SK-N-SH (cell line): ENCODE results near the gene KCNJ11. TPM values are rescaled to one million over a fixed set of nuclear protein-coding genes. Genes with fewer than 3 reads are reported as not detected.

Experiments
- CTCF ChIA-PET: fragments of 300-600, 350-600 bp; formaldehyde crosslinking; extraction: SDS; loops from one replicate; lab custom pipeline; 2021; lab: Yijun Ruan, JAX
- POLR2A ChIA-PET: fragments of 350-600 bp; sonication (Branson Sonifier 250); formaldehyde crosslinking; extraction: SDS; loops from one replicate; lab custom pipeline; 2020; ENCODE audit warnings: antibody characterized with exemption, inconsistent platforms; lab: Yijun Ruan, JAX
- DNase-seq: peaks from one replicate; pipeline ENCODE4 v3.0.0; 2012
- H2AFZ ChIP-seq: fragments of 200-600 bp; sonication (generic); 2 replicates; pipeline ENCODE4 v1.8.1; 2016; ENCODE audit warnings: antibody characterized with exemption, mild to moderate bottlenecking, low read depth
- H3F3A ChIP-seq: fragments of 200-600 bp; sonication (generic); replicated peaks from 2 replicates; pipeline ENCODE3; 2016; ENCODE audit warnings: antibody characterized with exemption, mild to moderate bottlenecking; ENCODE audit not compliant: insufficient read depth
- H3K27ac ChIP-seq, 2 experiments: fragments of 200-500 bp in 1 of 2; fragments of 200-600 bp in 1 of 2; sonication (Bioruptor generic) in 1 of 2; sonication (generic), shearing (Covaris generic) in 1 of 2; 2 replicates each; pipeline versions ENCODE4 v1.5.1 to v1.6.1; 2014 to 2016; ENCODE audit warnings: low read depth in 2 of 2, inconsistent platforms in 1 of 2, low read length in 1 of 2, mild to moderate bottlenecking in 1 of 2, mixed read lengths in 1 of 2
- H3K27me3 ChIP-seq: fragments of 200-600 bp; sonication (generic), shearing (Covaris generic); 2 replicates; pipeline ENCODE4 v1.6.1; 2016; ENCODE audit warnings: mixed run types; ENCODE audit not compliant: insufficient read depth
- H3K36me3 ChIP-seq, 2 experiments: fragments of 200-500 bp in 1 of 2; fragments of 200-600 bp in 1 of 2; sonication (Bioruptor generic) in 1 of 2; sonication (generic) in 1 of 2; replicated peaks in 1 of 2; 2 replicates each; pipeline versions ENCODE3 to v1.5.1; 2014 to 2016; ENCODE audit warnings: low read length in 1 of 2, mild to moderate bottlenecking in 1 of 2; ENCODE audit not compliant: insufficient read depth in 2 of 2, control insufficient read depth in 1 of 2
- H3K4me1 ChIP-seq, 2 experiments: fragments of 200-500 bp in 1 of 2; fragments of 200-600 bp in 1 of 2; sonication (Bioruptor generic) in 1 of 2; sonication (generic), shearing (Covaris generic) in 1 of 2; 2 replicates each; pipeline versions ENCODE4 v1.5.1 to v1.6.1; 2014 to 2016; ENCODE audit warnings: low read depth in 1 of 2, low read length in 1 of 2, mixed run types in 1 of 2; ENCODE audit not compliant: insufficient read depth in 2 of 2, control insufficient read depth in 1 of 2
- H3K4me2 ChIP-seq: fragments of 200-600 bp; sonication (generic), shearing (Covaris generic); 2 replicates; pipeline ENCODE4 v1.6.1; 2017; ENCODE audit warnings: mixed run types
- H3K4me3 ChIP-seq, 2 experiments: fragments of 200-500 bp in 1 of 2; fragments of 200-600 bp in 1 of 2; sonication (Bioruptor generic) in 1 of 2; sonication (generic), shearing (Covaris generic) in 1 of 2; 2 replicates each; pipeline versions ENCODE4 v1.5.1 to v1.8.1; 2014 to 2016; ENCODE audit warnings: low read depth in 2 of 2, inconsistent platforms in 1 of 2, low read length in 1 of 2, mild to moderate bottlenecking in 1 of 2, mixed read lengths in 1 of 2, moderate library complexity in 1 of 2
- H3K79me2 ChIP-seq: fragments of 200-600 bp; sonication (generic); 2 replicates; pipeline ENCODE4 v1.8.1; 2017; ENCODE audit warnings: mild to moderate bottlenecking; ENCODE audit not compliant: insufficient read depth
- H3K9ac ChIP-seq: fragments of 200-600 bp; sonication (generic); 2 replicates; pipeline ENCODE4 v1.6.1; 2017; ENCODE audit warnings: mixed run types
- H3K9me2 ChIP-seq: fragments of 200-600 bp; sonication (generic); 2 replicates; pipeline ENCODE4 v1.6.1; 2017; ENCODE audit warnings: mixed run types
- H3K9me3 ChIP-seq: fragments of 200-600 bp; sonication (generic); 2 replicates; pipeline ENCODE4 v1.6.1; 2017; ENCODE audit warnings: mixed run types, mild to moderate bottlenecking, moderate library complexity
- H4K20me1 ChIP-seq: fragments of 200-600 bp; sonication (generic); 2 replicates; pipeline ENCODE4 v1.6.1; 2017; ENCODE audit warnings: mild to moderate bottlenecking, mixed run types; ENCODE audit not compliant: insufficient read depth
- EP300 ChIP-seq, 2 experiments: IDR thresholded peaks; 2 replicates each; pipeline versions ENCODE4 v1.4.0 to v1.6.1; 2012; ENCODE audit warnings: borderline replicate concordance in 1 of 2, low read depth in 1 of 2, low read length in 1 of 2
- EZH2phosphoT487 ChIP-seq: fragments of 200-600 bp; sonication (generic); IDR thresholded peaks from 2 replicates; pipeline ENCODE4 v1.6.1; 2017; ENCODE audit warnings: low read depth, mixed run types, mild to moderate bottlenecking, antibody characterized with exemption, moderate library complexity, borderline replicate concordance
- FOXJ3 ChIP-seq: sonication (generic); formaldehyde crosslinking; IDR thresholded peaks from 2 replicates; pipeline ENCODE4 v1.5.1; 2020; ENCODE audit warnings: mild to moderate bottlenecking, missing genetic modification reagents
- GABPA ChIP-seq: IDR thresholded peaks from 2 replicates; pipeline ENCODE4 v1.4.0; 2012; ENCODE audit warnings: low read depth, mild to moderate bottlenecking
- JUND ChIP-seq: IDR thresholded peaks from 2 replicates; pipeline ENCODE4 v1.4.0; 2012
- MEF2A ChIP-seq: IDR thresholded peaks from 2 replicates; pipeline ENCODE4 v1.4.0; 2012; ENCODE audit warnings: low read depth, borderline replicate concordance
- NFIC ChIP-seq: IDR thresholded peaks from 2 replicates; pipeline ENCODE4 v1.4.0; 2012; ENCODE audit warnings: borderline replicate concordance
- NRF1 ChIP-seq: IDR thresholded peaks from 2 replicates; pipeline ENCODE4 v1.6.1; 2012; ENCODE audit warnings: low read depth, mild to moderate bottlenecking, low read length
- POLR2AphosphoS5 ChIP-seq: IDR thresholded peaks from 2 replicates; pipeline ENCODE4 v1.6.1; 2012; ENCODE audit warnings: low read depth, low read length
- TEAD4 ChIP-seq: IDR thresholded peaks from 2 replicates; pipeline ENCODE4 v1.4.0; 2012; ENCODE audit warnings: mild to moderate bottlenecking, borderline replicate concordance; ENCODE audit not compliant: insufficient read depth
- YY1 ChIP-seq: IDR thresholded peaks from 2 replicates; pipeline ENCODE4 v1.4.0; 2012; ENCODE audit warnings: low read depth, mild to moderate bottlenecking
- WGBS: methylation state at CpG from one replicate; pipeline ENCODE4 v1.1.6; 2017; ENCODE audit warnings: low lambda C conversion rate; 5-methylcytosine and 5-hydroxymethylcytosine counted together
- polyA plus RNA-seq, 3 experiments: library from polyadenylated mRNA; depleted of rRNA; stranded (reverse); fragments of >200 nt; gene quantifications; 2 replicates each; pipeline ENCODE4 v1.2.3, GENCODE V29; 2012
- TF ChIP-seq, protein P1 (sequence below): fragments of 200-600 bp; sonication (generic); IDR thresholded peaks from 2 replicates; pipeline ENCODE4 v1.6.1; 2017; ENCODE audit warnings: antibody characterized with exemption, mild to moderate bottlenecking, moderate library complexity
- TF ChIP-seq, protein P2 (sequence below): IDR thresholded peaks from 2 replicates; pipeline ENCODE4 v1.6.1; 2012; ENCODE audit warnings: mild to moderate bottlenecking, low read depth, low read length, moderate library complexity
- TF ChIP-seq, protein P3 (sequence below): IDR thresholded peaks from 2 replicates; pipeline ENCODE4 v1.4.0; 2012; ENCODE audit warnings: low read depth

KCNJ11 gene
- polyA plus RNA-seq, 1 of the 3 experiments (the other 2 are of a cell fraction) = 0.23 TPM

DNA sequence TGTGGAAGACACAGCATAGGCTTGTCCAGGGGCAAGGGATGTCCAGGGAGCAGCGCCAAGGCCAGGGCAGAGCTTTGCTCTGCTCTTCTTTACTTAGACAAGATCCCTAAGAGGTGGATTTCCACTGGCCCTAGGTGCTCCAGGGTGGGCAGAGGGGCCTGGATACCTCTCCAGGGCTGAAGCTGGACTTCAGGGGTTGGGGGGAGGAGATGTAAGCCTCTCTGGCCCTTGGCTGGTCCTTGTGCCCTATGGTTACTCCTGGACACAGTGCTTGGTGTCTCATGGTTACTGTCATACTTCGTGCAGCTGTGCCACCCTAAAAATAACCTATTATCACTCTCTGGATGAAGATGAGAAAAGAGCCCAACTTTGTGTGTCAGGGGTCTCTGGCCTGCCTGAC, 12.9 kb upstream of the KCNJ11 start:
- no peak overlapping the region for H2AFZ ChIP-seq
- no peaks in the 10 kb centered on the region for H3K27me3 ChIP-seq
- no peak for DNase-seq
- H3K4me2 ChIP-seq = no peak overlapping the region
- no peaks in the 10 kb centered on the region for H3K79me2 ChIP-seq
- POLR2A ChIA-PET = no interaction called here
- H3F3A ChIP-seq = no peaks in the 10 kb centered on the region
- no peak overlapping the region for H3K4me3 ChIP-seq
- no peaks in the 10 kb centered on the region for H3K9me3 ChIP-seq
- H3K27ac ChIP-seq = no peak overlapping the region
- H3K9me2 ChIP-seq = no peaks in the 10 kb centered on the region
- 58% methylated on average over 1 of the region's 2 CpGs for WGBS
- CTCF ChIA-PET = interaction anchor here (0.7 to 3.2 kb wide), 5 partner anchors 11 to 103 kb away, joined by 3 to 13 read pairs (median 5); partner anchors contain the start of gene KCNJ11
- H4K20me1 ChIP-seq = no peaks in the 10 kb centered on the region
- no peaks in the 10 kb centered on the region for H3K36me3 ChIP-seq
- peaks cover 0 to 13% of the 10 kb centered on the region in 2 experiments; a peak in 1 of 4 replicates for H3K4me1 ChIP-seq
- TF ChIP-seq EZH2phosphoT487 = no peak
- TF ChIP-seq MEF2A = no peak
- TF ChIP-seq, protein P1, sequence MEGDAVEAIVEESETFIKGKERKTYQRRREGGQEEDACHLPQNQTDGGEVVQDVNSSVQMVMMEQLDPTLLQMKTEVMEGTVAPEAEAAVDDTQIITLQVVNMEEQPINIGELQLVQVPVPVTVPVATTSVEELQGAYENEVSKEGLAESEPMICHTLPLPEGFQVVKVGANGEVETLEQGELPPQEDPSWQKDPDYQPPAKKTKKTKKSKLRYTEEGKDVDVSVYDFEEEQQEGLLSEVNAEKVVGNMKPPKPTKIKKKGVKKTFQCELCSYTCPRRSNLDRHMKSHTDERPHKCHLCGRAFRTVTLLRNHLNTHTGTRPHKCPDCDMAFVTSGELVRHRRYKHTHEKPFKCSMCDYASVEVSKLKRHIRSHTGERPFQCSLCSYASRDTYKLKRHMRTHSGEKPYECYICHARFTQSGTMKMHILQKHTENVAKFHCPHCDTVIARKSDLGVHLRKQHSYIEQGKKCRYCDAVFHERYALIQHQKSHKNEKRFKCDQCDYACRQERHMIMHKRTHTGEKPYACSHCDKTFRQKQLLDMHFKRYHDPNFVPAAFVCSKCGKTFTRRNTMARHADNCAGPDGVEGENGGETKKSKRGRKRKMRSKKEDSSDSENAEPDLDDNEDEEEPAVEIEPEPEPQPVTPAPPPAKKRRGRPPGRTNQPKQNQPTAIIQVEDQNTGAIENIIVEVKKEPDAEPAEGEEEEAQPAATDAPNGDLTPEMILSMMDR = no peak
- TF ChIP-seq TEAD4 = no peak
- TF ChIP-seq EP300 (IDR thresholded peaks at IDR 0.05; ENCODE audit: borderline replicate concordance in 1 of 2, low read depth in 1 of 2, low read length in 1 of 2) = no peak
- no peak for TF ChIP-seq JUND
- TF ChIP-seq FOXJ3 = no peak
- TF ChIP-seq, protein P2, sequence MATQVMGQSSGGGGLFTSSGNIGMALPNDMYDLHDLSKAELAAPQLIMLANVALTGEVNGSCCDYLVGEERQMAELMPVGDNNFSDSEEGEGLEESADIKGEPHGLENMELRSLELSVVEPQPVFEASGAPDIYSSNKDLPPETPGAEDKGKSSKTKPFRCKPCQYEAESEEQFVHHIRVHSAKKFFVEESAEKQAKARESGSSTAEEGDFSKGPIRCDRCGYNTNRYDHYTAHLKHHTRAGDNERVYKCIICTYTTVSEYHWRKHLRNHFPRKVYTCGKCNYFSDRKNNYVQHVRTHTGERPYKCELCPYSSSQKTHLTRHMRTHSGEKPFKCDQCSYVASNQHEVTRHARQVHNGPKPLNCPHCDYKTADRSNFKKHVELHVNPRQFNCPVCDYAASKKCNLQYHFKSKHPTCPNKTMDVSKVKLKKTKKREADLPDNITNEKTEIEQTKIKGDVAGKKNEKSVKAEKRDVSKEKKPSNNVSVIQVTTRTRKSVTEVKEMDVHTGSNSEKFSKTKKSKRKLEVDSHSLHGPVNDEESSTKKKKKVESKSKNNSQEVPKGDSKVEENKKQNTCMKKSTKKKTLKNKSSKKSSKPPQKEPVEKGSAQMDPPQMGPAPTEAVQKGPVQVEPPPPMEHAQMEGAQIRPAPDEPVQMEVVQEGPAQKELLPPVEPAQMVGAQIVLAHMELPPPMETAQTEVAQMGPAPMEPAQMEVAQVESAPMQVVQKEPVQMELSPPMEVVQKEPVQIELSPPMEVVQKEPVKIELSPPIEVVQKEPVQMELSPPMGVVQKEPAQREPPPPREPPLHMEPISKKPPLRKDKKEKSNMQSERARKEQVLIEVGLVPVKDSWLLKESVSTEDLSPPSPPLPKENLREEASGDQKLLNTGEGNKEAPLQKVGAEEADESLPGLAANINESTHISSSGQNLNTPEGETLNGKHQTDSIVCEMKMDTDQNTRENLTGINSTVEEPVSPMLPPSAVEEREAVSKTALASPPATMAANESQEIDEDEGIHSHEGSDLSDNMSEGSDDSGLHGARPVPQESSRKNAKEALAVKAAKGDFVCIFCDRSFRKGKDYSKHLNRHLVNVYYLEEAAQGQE = no peak
- no peak for TF ChIP-seq NRF1
- TF ChIP-seq, protein P3, sequence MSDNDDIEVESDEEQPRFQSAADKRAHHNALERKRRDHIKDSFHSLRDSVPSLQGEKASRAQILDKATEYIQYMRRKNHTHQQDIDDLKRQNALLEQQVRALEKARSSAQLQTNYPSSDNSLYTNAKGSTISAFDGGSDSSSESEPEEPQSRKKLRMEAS = no peak
- no peak for TF ChIP-seq GABPA
- TF ChIP-seq NFIC = no peak
- TF ChIP-seq POLR2AphosphoS5 = no peak
- no peak for TF ChIP-seq YY1
- no peak overlapping the region for H3K9ac ChIP-seq
